ENCODE results near the gene CCDC88B. TPM values are rescaled to one million over a fixed set of nuclear protein-coding genes. Genes with fewer than 3 reads are reported as not detected.
A peak's percentile ranks its signal among the peaks of the same experiment; 100 is the strongest.

The CCDC88B gene
- total and polyA plus RNA-seq, 9 of the 15 experiments (the other 6 are each of a cell fraction or from before 2014, with no cell fraction given): 0.13 to 18.1 (median 7.9) TPM

DNA sequence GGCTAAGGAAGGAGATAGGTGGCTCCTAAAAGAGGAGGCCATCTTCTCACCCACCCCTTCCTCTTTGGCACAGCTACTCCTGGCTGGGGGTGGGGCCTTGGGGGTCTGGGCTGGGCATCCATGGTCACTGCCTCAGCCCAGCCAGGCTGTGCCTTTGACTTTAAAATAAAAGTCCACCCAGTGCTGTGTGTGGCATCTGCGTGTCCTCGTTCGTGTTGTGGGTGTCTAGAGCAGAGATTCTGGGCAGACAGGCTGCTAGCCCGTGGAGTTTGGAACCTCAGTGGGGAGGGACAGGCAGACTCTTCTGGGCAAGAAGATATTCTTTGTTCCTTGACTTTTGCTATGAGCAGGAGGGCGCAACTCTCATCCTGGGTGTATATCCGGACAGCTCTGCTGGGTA is 32.0 kb downstream of the CCDC88B start (continued):
- TF ChIP-seq FOXA1 (IDR thresholded peaks at IDR 0.05; ENCODE audit: borderline replicate concordance): no peak

DNA sequence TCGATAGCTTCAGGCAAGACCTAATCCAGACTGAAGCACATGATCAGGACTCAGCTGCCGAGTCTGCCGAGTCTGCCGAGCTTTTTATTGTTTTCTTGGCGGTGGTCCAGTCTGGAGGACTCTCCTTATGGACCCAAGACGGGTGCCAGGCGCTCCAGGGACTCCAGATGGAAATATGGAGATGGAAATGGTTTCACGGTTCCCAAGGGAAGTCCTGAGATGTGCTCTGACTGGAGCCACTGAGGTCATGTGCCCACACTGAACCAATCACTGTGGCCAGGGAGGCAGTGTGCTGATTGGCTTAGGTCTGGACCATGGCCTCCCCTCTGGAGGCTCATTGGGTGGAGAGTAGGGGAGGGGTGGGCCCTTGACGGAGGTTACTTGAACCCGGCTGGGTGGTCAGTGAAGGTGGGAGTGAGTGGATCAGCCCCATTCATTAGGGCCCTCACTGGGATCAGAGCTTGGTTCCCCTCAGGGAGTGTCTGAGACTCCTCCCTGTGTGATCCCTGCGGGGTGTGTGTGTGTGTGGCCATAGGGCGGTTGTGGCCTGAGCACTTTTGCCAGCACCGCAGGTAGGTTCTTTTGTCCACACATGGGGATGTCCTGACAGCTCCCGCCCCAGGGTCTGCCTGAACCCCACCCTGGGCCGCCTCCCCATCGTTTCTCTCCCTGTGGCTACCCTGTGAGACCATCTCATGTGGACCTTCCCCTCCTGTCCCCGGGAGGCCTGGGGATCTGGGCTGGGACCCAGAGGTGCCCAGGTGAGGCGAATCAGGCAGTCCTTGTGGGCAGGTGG is 33.0 kb downstream of the CCDC88B start:
- CTCF ChIA-PET (ENCODE audit: low intra/inter-chr PET ratio): no interaction called here
- H3K4me2 ChIP-seq (ENCODE audit: insufficient read depth, low read length): peak overlapping the region; percentile 85
- H4K20me1 ChIP-seq (replicated peaks; ENCODE audit: control insufficient read depth, insufficient read depth, low read length): no peaks in the 10 kb centered on the region
- peaks cover 23% of the 10 kb centered on the region; the same call in 1 of the 3 replicates for H3K36me3 ChIP-seq (ENCODE audit: control insufficient read depth, insufficient read depth, low read length)
- peaks cover 0 to 26% of the 10 kb centered on the region in 2 experiments; a peak in 2 of 5 replicates for H3K4me1 ChIP-seq (replicated peaks in 1 of 2; ENCODE audit: control insufficient read depth in 2 of 2, insufficient read depth in 2 of 2, low read length in 2 of 2)
- BruUV-seq (replicated peaks): no TSS peak
- no peaks in the 10 kb centered on the region; the same call in 1 of the 2 replicates for H3K9me3 ChIP-seq (replicated peaks; ENCODE audit: control insufficient read depth, insufficient read depth, low read depth, low read length)
- peak overlapping the region; percentile 91 for H2AFZ ChIP-seq (ENCODE audit: low read depth, low read length)
- 14% methylated on average over 17 of the region's 18 CpGs for WGBS (ENCODE audit: insufficient coverage, low coverage, missing lambda C conversion rate)
- H3K27ac ChIP-seq (ENCODE audit: extremely low read depth, low read depth, low read length): peak overlapping the region; percentile 27; the same call in 1 of the 3 replicates
- no peaks in the 10 kb centered on the region; a peak in 1 of 5 replicates for H3K27me3 ChIP-seq (ENCODE audit: control insufficient read depth in 2 of 2, insufficient read depth in 2 of 2, low read length in 2 of 2)
- H3K9me1 ChIP-seq (ENCODE audit: control insufficient read depth, insufficient read depth, low read length): no peaks in the 10 kb centered on the region
- DNase-seq (ENCODE audit: extremely low read depth in 1 of 4, low spot score in 3 of 4) (peak; percentile 89 to 95 (median 92)), FAIRE-seq (peak; percentile 99), ATAC-seq (peak; percentile 100)
- peak overlapping the region; percentile 41 for H3K4me3 ChIP-seq
- H3K79me2 ChIP-seq (ENCODE audit: control insufficient read depth, insufficient read depth, low read length): no peaks in the 10 kb centered on the region
- POLR2A ChIA-PET: interaction anchor here (0.6 to 1.3 kb wide), 7 partner anchors 8 to 379 kb away, joined by 3 to 6 read pairs (median 4); no protein-coding TSS in a partner anchor
- peak overlapping the region; percentile 51 to 88 for H3K9ac ChIP-seq (ENCODE audit: insufficient read depth in 1 of 2, low read depth in 2 of 2, low read length in 2 of 2)
- in situ Hi-C loops (cut with MboI) (no loop called here), intact Hi-C loops (cut with micrococcal nuclease) (no loop called here)
- TF ChIP-seq, protein P1, sequence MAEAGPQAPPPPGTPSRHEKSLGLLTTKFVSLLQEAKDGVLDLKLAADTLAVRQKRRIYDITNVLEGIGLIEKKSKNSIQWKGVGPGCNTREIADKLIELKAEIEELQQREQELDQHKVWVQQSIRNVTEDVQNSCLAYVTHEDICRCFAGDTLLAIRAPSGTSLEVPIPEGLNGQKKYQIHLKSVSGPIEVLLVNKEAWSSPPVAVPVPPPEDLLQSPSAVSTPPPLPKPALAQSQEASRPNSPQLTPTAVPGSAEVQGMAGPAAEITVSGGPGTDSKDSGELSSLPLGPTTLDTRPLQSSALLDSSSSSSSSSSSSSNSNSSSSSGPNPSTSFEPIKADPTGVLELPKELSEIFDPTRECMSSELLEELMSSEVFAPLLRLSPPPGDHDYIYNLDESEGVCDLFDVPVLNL (CRISPR knock-in tag; IDR thresholded peaks at IDR 0.05; ENCODE audit: low read depth): no peak
- no peak for TF ChIP-seq POLR2AphosphoS5 (IDR thresholded peaks at IDR 0.05; ENCODE audit: control insufficient read depth, insufficient read depth, low read depth, low read length)
- TF ChIP-seq ZNF583 (CRISPR knock-in tag; IDR thresholded peaks at IDR 0.05): no peak
- TF ChIP-seq MTF1 (CRISPR knock-in tag; IDR thresholded peaks at IDR 0.05; ENCODE audit: borderline replicate concordance): no peak
- no peak for TF ChIP-seq NCOA1 (IDR thresholded peaks at IDR 0.05; ENCODE audit: low read depth)
- TF ChIP-seq, protein P2, sequence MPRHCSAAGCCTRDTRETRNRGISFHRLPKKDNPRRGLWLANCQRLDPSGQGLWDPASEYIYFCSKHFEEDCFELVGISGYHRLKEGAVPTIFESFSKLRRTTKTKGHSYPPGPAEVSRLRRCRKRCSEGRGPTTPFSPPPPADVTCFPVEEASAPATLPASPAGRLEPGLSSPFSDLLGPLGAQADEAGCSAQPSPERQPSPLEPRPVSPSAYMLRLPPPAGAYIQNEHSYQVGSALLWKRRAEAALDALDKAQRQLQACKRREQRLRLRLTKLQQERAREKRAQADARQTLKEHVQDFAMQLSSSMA (CRISPR knock-in tag; IDR thresholded peaks at IDR 0.05): no peak
- TF ChIP-seq POLR2AphosphoS2 (IDR thresholded peaks at IDR 0.05; ENCODE audit: low read length): no peak
- no peak for TF ChIP-seq BACH1 (tag; IDR thresholded peaks at IDR 0.05)
- TF ChIP-seq ZNF184 (CRISPR knock-in tag; IDR thresholded peaks at IDR 0.05): no peak
- TF ChIP-seq, protein P3, sequence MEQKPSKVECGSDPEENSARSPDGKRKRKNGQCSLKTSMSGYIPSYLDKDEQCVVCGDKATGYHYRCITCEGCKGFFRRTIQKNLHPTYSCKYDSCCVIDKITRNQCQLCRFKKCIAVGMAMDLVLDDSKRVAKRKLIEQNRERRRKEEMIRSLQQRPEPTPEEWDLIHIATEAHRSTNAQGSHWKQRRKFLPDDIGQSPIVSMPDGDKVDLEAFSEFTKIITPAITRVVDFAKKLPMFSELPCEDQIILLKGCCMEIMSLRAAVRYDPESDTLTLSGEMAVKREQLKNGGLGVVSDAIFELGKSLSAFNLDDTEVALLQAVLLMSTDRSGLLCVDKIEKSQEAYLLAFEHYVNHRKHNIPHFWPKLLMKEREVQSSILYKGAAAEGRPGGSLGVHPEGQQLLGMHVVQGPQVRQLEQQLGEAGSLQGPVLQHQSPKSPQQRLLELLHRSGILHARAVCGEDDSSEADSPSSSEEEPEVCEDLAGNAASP (IDR thresholded peaks at IDR 0.05): no peak
- 0 out of 4 replicates have a peak, but pooled peaks have one; percentile 13 to 40 for TF ChIP-seq MAZ (CRISPR knock-in tag; conservative IDR thresholded peaks at IDR 0.05 in 1 of 2, IDR thresholded peaks at IDR 0.05 in 1 of 2)
- no peak for TF ChIP-seq CXXC5 (CRISPR knock-in tag; IDR thresholded peaks at IDR 0.05)
- no peak for TF ChIP-seq HDAC2 (IDR thresholded peaks at IDR 0.05)
- peak; percentile 33; the same call in 1 of the 2 replicates for TF ChIP-seq OTX1 (CRISPR knock-in tag; IDR thresholded peaks at IDR 0.05)
- TF ChIP-seq SMARCA5 (IDR thresholded peaks at IDR 0.05): no peak
- TF ChIP-seq KLF10 (CRISPR knock-in tag; IDR thresholded peaks at IDR 0.05): no peak
- no peak for TF ChIP-seq CEBPB (tag; IDR thresholded peaks at IDR 0.05)
- no peak for TF ChIP-seq PTRF (tag; IDR thresholded peaks at IDR 0.05)
- no peak for TF ChIP-seq ZFP1 (CRISPR knock-in tag; IDR thresholded peaks at IDR 0.05)
